GM19351 (cell line): Measurements from ENCODE around the gene MST1.
"Not testable (repeated sequence)": the region's sequence is repeated elsewhere in the genome, so short reads cannot be mapped to it uniquely, and the experiment has no call there.

Source experiments
- ATAC-seq: cut with Tn5 transposase; IDR thresholded peaks from one replicate; pipeline ENCODE4 v1.9.1; 2021; ENCODE audit warnings: mild to moderate bottlenecking, moderate library complexity; ENCODE audit not compliant: unreplicated experiment

The MST1 gene

GRCh38 chr3:49701388-49702077 lies 12.3 kb upstream of the MST1 start:
- no peak for ATAC-seq

- no peak for ATAC-seq
Observed at GRCh38 chr3:49700453-49701128, 11.3 kb upstream of the MST1 start.

- ATAC-seq, result no peak
Observed at GRCh38 chr3:49700014-49700413, 10.7 kb upstream of the MST1 start.

GRCh38 chr3:49699281-49699979 lies 10.2 kb upstream of the MST1 start:
- no peak for ATAC-seq

GRCh38 chr3:49695350-49696015 lies 6.2 kb upstream of the MST1 start:
- ATAC-seq, result not testable (repeated sequence)

- ATAC-seq, result not testable (repeated sequence)
Observed at GRCh38 chr3:49694409-49695070, 5.3 kb upstream of the MST1 start.

GRCh38 chr3:49691481-49691880 lies 2.2 kb upstream of the MST1 start:
- not testable (repeated sequence) for ATAC-seq

- not testable (repeated sequence) for ATAC-seq
Observed at GRCh38 chr3:49690856-49691255, 1.6 kb upstream of the MST1 start.

- not testable (repeated sequence) for ATAC-seq
Observed at GRCh38 chr3:49689908-49690624, 792 bp upstream of the MST1 start.

- ATAC-seq, result peak; percentile 8
Observed at GRCh38 chr3:49688338-49689045, 782 bp downstream of the MST1 start.

- not testable (repeated sequence) for ATAC-seq
Observed at GRCh38 chr3:49687424-49687795, 1.9 kb downstream of the MST1 start.

- ATAC-seq, result not testable (repeated sequence)
Observed at GRCh38 chr3:49686769-49687423, 2.4 kb downstream of the MST1 start.

GRCh38 chr3:49686346-49686745 lies 2.9 kb downstream of the MST1 start:
- ATAC-seq, result not testable (repeated sequence)

- ATAC-seq, result not testable (repeated sequence)
Observed at GRCh38 chr3:49685846-49686245, 3.4 kb downstream of the MST1 start.

- ATAC-seq, result not testable (repeated sequence)
Observed at GRCh38 chr3:49685103-49685502, 4.2 kb downstream of the MST1 start.

GRCh38 chr3:49684453-49684852 lies 4.8 kb downstream of the MST1 start:
- ATAC-seq, result not testable (repeated sequence)

GRCh38 chr3:49683162-49683561 lies 6.1 kb downstream of the MST1 start:
- no peak for ATAC-seq

GRCh38 chr3:49681543-49681942 lies 7.7 kb downstream of the MST1 start:
- no peak for ATAC-seq

GRCh38 chr3:49681232-49681522 lies 8.1 kb downstream of the MST1 start:
- no peak for ATAC-seq
